BJ (cell line): ENCODE data around the gene LRRC42. TPM values are rescaled to one million over a fixed set of nuclear protein-coding genes. Genes with fewer than 3 reads are reported as not detected.
"Not testable (repeated sequence)": the region's sequence is repeated elsewhere in the genome, so short reads cannot be mapped to it uniquely, and the experiment has no call there.

Experiments used
- CTCF ChIA-PET: fragments of 350-600 bp; formaldehyde crosslinking; extraction: SDS; loops from one replicate; lab custom pipeline; 2021; ENCODE audit warnings: antibody characterized with exemption, inconsistent platforms; lab: Yijun Ruan, JAX
- POLR2A ChIA-PET: fragments of 300-600 bp; sonication (Branson Sonifier 250); formaldehyde crosslinking; extraction: SDS; loops from one replicate; lab custom pipeline; 2021; ENCODE audit warnings: antibody characterized with exemption; lab: Charles Lee
- DNase-seq: peaks from one replicate; pipeline ENCODE4 v3.0.0-alpha.2; 2011; ENCODE audit warnings: low read depth
- H3K27me3 ChIP-seq: 2 replicates; pipeline ENCODE4 v1.6.0; 2011; ENCODE audit warnings: low read length; ENCODE audit not compliant: control insufficient read depth, insufficient read depth
- H3K36me3 ChIP-seq: 2 replicates; pipeline ENCODE4 v1.5.1; 2011; ENCODE audit warnings: low read length; ENCODE audit not compliant: control insufficient read depth, insufficient read depth
- H3K4me3 ChIP-seq: 2 replicates; pipeline ENCODE4 v1.5.1; 2011; ENCODE audit warnings: low read depth, mild to moderate bottlenecking, control low read depth, low read length
- CTCF ChIP-seq: IDR thresholded peaks from 2 replicates; pipeline ENCODE4 v1.5.1; 2011; ENCODE audit warnings: low read depth, mild to moderate bottlenecking, control low read depth, inconsistent platforms, low read length, moderate library complexity; ENCODE audit not compliant: insufficient read depth
- polyA plus RNA-seq: library from polyadenylated mRNA; depleted of rRNA; stranded (reverse); fragments of >200 nt; gene quantifications from 2 replicates; pipeline ENCODE4 v1.2.3, GENCODE V29; 2011

LRRC42 gene
- polyA plus RNA-seq, 1 experiment, result 52.9 TPM

GRCh38 chr1:53964109-53964508 is 18.0 kb downstream of the LRRC42 start:
- DNase-seq, result no peak
- H3K4me3 ChIP-seq, result no peak overlapping the region
- H3K36me3 ChIP-seq, result peaks cover 15% of the 10 kb centered on the region
- H3K27me3 ChIP-seq, result no peaks in the 10 kb centered on the region
- POLR2A ChIA-PET, result no interaction called here
- CTCF ChIA-PET, result interaction anchor here (1.7 kb wide), 1 partner anchor 15 kb away, joined by 6 read pairs; no protein-coding TSS in a partner anchor
- no peak for TF ChIP-seq CTCF

GRCh38 chr1:53966794-53967193 is 20.6 kb downstream of the LRRC42 start:
- DNase-seq, result no peak
- no peak for TF ChIP-seq CTCF
- POLR2A ChIA-PET, result no interaction called here
- H3K4me3 ChIP-seq, result no peak overlapping the region
- peaks cover 14% of the 10 kb centered on the region for H3K36me3 ChIP-seq
- H3K27me3 ChIP-seq, result no peaks in the 10 kb centered on the region
- CTCF ChIA-PET, result no interaction called here

GRCh38 chr1:53967409-53968124 is 21.4 kb downstream of the LRRC42 start:
- H3K36me3 ChIP-seq, result peaks cover 13% of the 10 kb centered on the region

GRCh38 chr1:53968125-53968513 is 22.0 kb downstream of the LRRC42 start:
- CTCF ChIA-PET, result interaction anchor here (1.1 kb wide), 1 partner anchor 107 kb away, joined by 3 read pairs; no protein-coding TSS in a partner anchor
- TF ChIP-seq CTCF, result no peak
- POLR2A ChIA-PET, result no interaction called here
- Histone ChIP-seq H3K36me3 (peaks cover 9% of the 10 kb centered on the region), H3K27me3 (no peaks in the 10 kb centered on the region), H3K4me3 (no peak overlapping the region)
- DNase-seq, result no peak

More at GRCh38 chr1:53967409-53968124, 21.4 kb downstream of the LRRC42 start:
- DNase-seq, result no peak
- TF ChIP-seq CTCF, result no peak
- Histone ChIP-seq H3K4me3 (no peak overlapping the region), H3K27me3 (no peaks in the 10 kb centered on the region)
- ChIA-PET POLR2A (no interaction called here), CTCF (interaction anchor here (1.1 kb wide), 1 partner anchor 107 kb away, joined by 3 read pairs; no protein-coding TSS in a partner anchor)

GRCh38 chr1:53969323-53969722 is 23.2 kb downstream of the LRRC42 start:
- H3K36me3 ChIP-seq, POLR2A ChIA-PET, H3K4me3 ChIP-seq, CTCF ChIA-PET, DNase-seq, H3K27me3 ChIP-seq: not testable (repeated sequence)

GRCh38 chr1:53971718-53972117 is 25.6 kb downstream of the LRRC42 start:
- Histone ChIP-seq H3K4me3 (no peak overlapping the region), H3K27me3 (no peaks in the 10 kb centered on the region), H3K36me3 (peaks cover 4% of the 10 kb centered on the region)
- ChIA-PET CTCF (interaction anchor here (2.0 to 2.1 kb wide), 2 partner anchors 13 to 111 kb away, joined by 6 read pairs; no protein-coding TSS in a partner anchor), POLR2A (interaction anchor here (1.3 kb wide), 1 partner anchor 11 kb away, joined by 4 read pairs; no protein-coding TSS in a partner anchor)
- DNase-seq, result no peak
- TF ChIP-seq CTCF, result no peak
